IMR-90 (cell line): Measurements from ENCODE around the gene RELL1. TPM values are rescaled to one million over a fixed set of nuclear protein-coding genes. Genes with fewer than 3 reads are reported as not detected.

Source experiments
- ATAC-seq: fragments of 200-7000 bp; cut with Tn5 transposase; 2 replicates; pipeline ENCODE4 v1.9.1; 2020; ENCODE audit warnings: low read depth, mild to moderate bottlenecking, moderate library complexity
- BruUV-seq: library from RNA; stranded (reverse); fragments of 400-500 nt; replicated peaks from 2 replicates; lab custom pipeline; 2021; lab: Mats Ljungman, UMichigan
- CTCF ChIA-PET: fragments of 300-600 bp; formaldehyde crosslinking; extraction: SDS; loops from one replicate; lab custom pipeline; 2021; ENCODE audit warnings: antibody characterized with exemption; lab: Yijun Ruan, JAX
- POLR2A ChIA-PET: fragments of 300-600 bp; sonication (Branson Sonifier 250); formaldehyde crosslinking; loops from one replicate; lab custom pipeline; 2022; ENCODE audit warnings: antibody characterized with exemption; ENCODE audit not compliant: unreplicated experiment; lab: Charles Lee
- DNase-seq: peaks from one replicate; pipeline ENCODE4 v3.0.0; 2013
- H2AFZ ChIP-seq: replicated peaks from 2 replicates; pipeline ENCODE3; 2013; ENCODE audit warnings: low read length, mild to moderate bottlenecking; ENCODE audit not compliant: poor library complexity
- H2AK5ac ChIP-seq: 2 replicates; pipeline ENCODE4 v1.6.1; 2013; ENCODE audit warnings: low read depth, low read length, inconsistent platforms
- H2AK9ac ChIP-seq: replicated peaks from 2 replicates; pipeline ENCODE3; 2013; ENCODE audit warnings: mild to moderate bottlenecking, low read depth, low read length, moderate library complexity; ENCODE audit not compliant: poor library complexity
- H2BK120ac ChIP-seq: 2 replicates; pipeline ENCODE4 v1.6.1; 2013; ENCODE audit warnings: low read depth, low read length, inconsistent platforms
- H2BK15ac ChIP-seq: 3 replicates; pipeline ENCODE4 v1.6.1; 2013; ENCODE audit warnings: low read depth, low read length, inconsistent platforms
- H2BK20ac ChIP-seq: 2 replicates; pipeline ENCODE4 v1.6.1; 2013; ENCODE audit warnings: low read depth, mild to moderate bottlenecking, inconsistent platforms, low read length, moderate library complexity
- H2BK5ac ChIP-seq: 2 replicates; pipeline ENCODE4 v1.6.1; 2013; ENCODE audit warnings: mild to moderate bottlenecking, low read depth, low read length, inconsistent platforms; ENCODE audit not compliant: poor library complexity, severe bottlenecking
- H3K14ac ChIP-seq: replicated peaks from 2 replicates; pipeline ENCODE4 v1.6.1; 2013; ENCODE audit warnings: low read depth, low read length, inconsistent platforms
- H3K18ac ChIP-seq: 2 replicates; pipeline ENCODE4 v1.6.1; 2013; ENCODE audit warnings: low read depth, low read length, control low read depth
- H3K23ac ChIP-seq: 2 replicates; pipeline ENCODE4 v1.6.1; 2013; ENCODE audit warnings: low read depth, low read length, inconsistent platforms
- H3K27ac ChIP-seq: 2 replicates; pipeline ENCODE4 v1.5.1; 2013; ENCODE audit warnings: mild to moderate bottlenecking, control low read depth, low read length; ENCODE audit not compliant: insufficient read depth
- H3K27me3 ChIP-seq: 2 replicates; pipeline ENCODE4 v1.6.1; 2013; ENCODE audit warnings: low read length; ENCODE audit not compliant: control insufficient read depth, insufficient read depth
- H3K36me3 ChIP-seq: 2 replicates; pipeline ENCODE4 v1.6.1; 2013; ENCODE audit warnings: low read length, mixed read lengths; ENCODE audit not compliant: control insufficient read depth, insufficient read depth
- H3K4ac ChIP-seq: 2 replicates; pipeline ENCODE4 v1.6.1; 2013; ENCODE audit warnings: low read depth, low read length, inconsistent platforms
- H3K4me1 ChIP-seq: 2 replicates; pipeline ENCODE4 v1.6.1; 2013; ENCODE audit warnings: low read length, mixed read lengths; ENCODE audit not compliant: control insufficient read depth, insufficient read depth
- H3K4me2 ChIP-seq: 2 replicates; pipeline ENCODE4 v1.6.1; 2013; ENCODE audit warnings: low read depth, mild to moderate bottlenecking, control low read depth, low read length, moderate library complexity
- H3K4me3 ChIP-seq: 2 replicates; pipeline ENCODE4 v1.5.1; 2013; ENCODE audit warnings: low read depth, mild to moderate bottlenecking, control low read depth, low read length, moderate library complexity; ENCODE audit not compliant: insufficient read depth
- H3K56ac ChIP-seq: 2 replicates; pipeline ENCODE4 v1.6.1; 2013; ENCODE audit warnings: low read length, inconsistent platforms; ENCODE audit not compliant: insufficient read depth; ENCODE audit errors: extremely low read depth
- H3K79me1 ChIP-seq, 2 experiments: 2 replicates each; pipeline ENCODE4 v1.6.1; 2013; ENCODE audit warnings: low read length in 2 of 2, inconsistent platforms in 1 of 2, low read depth in 1 of 2
- H3K9ac ChIP-seq: 2 replicates; pipeline ENCODE4 v1.6.1; 2013; ENCODE audit warnings: low read depth, low read length, control low read depth
- H3K9me1 ChIP-seq: 2 replicates; pipeline ENCODE4 v1.6.1; 2013; ENCODE audit warnings: low read length, inconsistent platforms; ENCODE audit not compliant: insufficient read depth
- H3K9me3 ChIP-seq: 2 replicates; pipeline ENCODE4 v1.6.1; 2013; ENCODE audit warnings: low read length; ENCODE audit not compliant: control insufficient read depth, insufficient read depth
- H4K20me1 ChIP-seq: 2 replicates; pipeline ENCODE4 v1.6.1; 2013; ENCODE audit warnings: low read length, inconsistent platforms; ENCODE audit not compliant: insufficient read depth
- H4K5ac ChIP-seq: 2 replicates; pipeline ENCODE4 v1.6.1; 2013; ENCODE audit warnings: mild to moderate bottlenecking, low read depth, low read length, control low read depth
- H4K8ac ChIP-seq, 2 experiments: 2 replicates each; pipeline ENCODE4 v1.6.1; 2013; ENCODE audit warnings: low read depth in 2 of 2, low read length in 2 of 2, control low read depth in 1 of 2, inconsistent platforms in 1 of 2
- H4K91ac ChIP-seq: 2 replicates; pipeline ENCODE4 v1.6.1; 2013; ENCODE audit warnings: low read depth, low read length, inconsistent platforms; ENCODE audit not compliant: insufficient read depth
- BHLHE40 ChIP-seq: fragments of 150-350 bp; IDR thresholded peaks from 2 replicates; pipeline ENCODE4 v1.6.1; 2016; ENCODE audit warnings: mild to moderate bottlenecking, low read depth, low read length
- CHD1 ChIP-seq: IDR thresholded peaks from 2 replicates; pipeline ENCODE4 v1.6.1; 2012; ENCODE audit warnings: low read depth, low read length, improper control_type of control experiment
- FOS ChIP-seq: fragments of 150-350 bp; IDR thresholded peaks from 2 replicates; pipeline ENCODE4 v1.6.1; 2016; ENCODE audit warnings: low read depth, low read length
- MAFK ChIP-seq: IDR thresholded peaks from 2 replicates; pipeline ENCODE4 v1.6.1; 2012; ENCODE audit warnings: low read depth, low read length, improper control_type of control experiment
- MAZ ChIP-seq: IDR thresholded peaks from 2 replicates; pipeline ENCODE4 v1.6.1; 2012; ENCODE audit warnings: low read depth, mild to moderate bottlenecking, low read length, improper control_type of control experiment, moderate library complexity, borderline replicate concordance
- NFE2L2 ChIP-seq: fragments of 150-350 bp; IDR thresholded peaks from 2 replicates; pipeline ENCODE4 v1.6.1; 2016; ENCODE audit warnings: low read depth, mild to moderate bottlenecking, low read length
- POLR2A ChIP-seq: IDR thresholded peaks from 2 replicates; pipeline ENCODE4 v1.6.1; 2012; ENCODE audit warnings: mild to moderate bottlenecking, low read depth, low read length
- RAD21 ChIP-seq: IDR thresholded peaks from 2 replicates; pipeline ENCODE4 v1.6.1; 2012; ENCODE audit warnings: low read length, improper control_type of control experiment
- RCOR1 ChIP-seq: IDR thresholded peaks from 2 replicates; pipeline ENCODE4 v1.6.1; 2012; ENCODE audit warnings: mild to moderate bottlenecking, low read length, improper control_type of control experiment; ENCODE audit not compliant: insufficient replicate concordance
- RFX5 ChIP-seq: IDR thresholded peaks from 2 replicates; pipeline ENCODE4 v1.8.0; 2012; ENCODE audit warnings: low read depth, mild to moderate bottlenecking, low read length, moderate library complexity
- SMC3 ChIP-seq: fragments of 150-350 bp; IDR thresholded peaks from 2 replicates; pipeline ENCODE4 v1.6.1; 2016; ENCODE audit warnings: low read depth, mild to moderate bottlenecking, antibody characterized with exemption, low read length, moderate library complexity
- dilution Hi-C: fragments of 300-500 bp; cut with HindIII; formaldehyde crosslinking; loops from one replicate; pipeline ENCODE4 v1.14.3; 2018; ENCODE audit warnings: low sequenced_read_pairs; ENCODE audit not compliant: unreplicated experiment
- in situ Hi-C: fragments of 300-500 bp; cut with MboI; formaldehyde crosslinking; loops from 3 replicates; pipeline ENCODE4 v1.14.3; 2019; ENCODE audit warnings: low sequenced_read_pairs, inconsistent platforms, mixed read lengths
- intact Hi-C: fragments of 100-400 bp; cut with micrococcal nuclease; formaldehyde crosslinking; loops from 2 replicates; pipeline ENCODE4 v1.10.0; 2022
- polyA plus RNA-seq, 3 experiments: library from polyadenylated mRNA; depleted of rRNA; stranded (reverse); fragments of >200 nt; gene quantifications; 2 replicates each; pipeline ENCODE4 v1.2.3, GENCODE V29; 2012; ENCODE audit warnings: low replicate concordance in 1 of 3
- total RNA-seq: library from RNA; depleted of rRNA; stranded (reverse); fragments of >200 nt; gene quantifications from 2 replicates; pipeline ENCODE4 v1.2.3, GENCODE V29; 2012
- TF ChIP-seq, protein P1 (sequence below): fragments of 150-350 bp; IDR thresholded peaks from 2 replicates; pipeline ENCODE4 v1.6.1; 2016; ENCODE audit warnings: low read depth, mild to moderate bottlenecking, low read length, moderate library complexity, borderline replicate concordance
- TF ChIP-seq, protein P2 (sequence below): fragments of 150-350 bp; IDR thresholded peaks from 2 replicates; pipeline ENCODE4 v1.6.1; 2017; ENCODE audit warnings: mild to moderate bottlenecking, antibody characterized with exemption, low read length, low read depth

The RELL1 gene
- total and polyA plus RNA-seq, 2 of the 4 experiments (the other 2 are of a cell fraction): 6.8 to 39.6 TPM

DNA sequence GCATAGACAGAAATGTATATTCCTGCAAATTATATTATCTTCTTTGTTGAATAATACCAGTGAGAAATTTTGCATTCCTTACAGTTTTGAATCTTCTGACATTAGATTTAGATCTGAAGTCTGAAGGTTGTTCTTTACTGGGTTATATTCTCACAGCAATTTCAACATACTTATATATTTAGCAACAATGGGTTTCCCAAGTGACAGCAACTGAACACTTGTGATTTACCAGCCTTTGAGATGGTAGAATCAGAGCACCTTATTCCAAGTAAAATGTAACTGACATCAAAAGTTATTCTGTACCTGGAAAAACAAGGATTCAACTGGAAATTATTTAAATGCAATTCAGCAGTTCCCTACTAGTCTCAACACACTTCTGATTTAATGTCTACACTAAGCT lies 66.0 kb downstream of the RELL1 start:
- H4K5ac ChIP-seq: no peak overlapping the region
- no peak overlapping the region for H3K23ac ChIP-seq
- dilution Hi-C loops (no loop called here), intact Hi-C loops (no loop called here), in situ Hi-C loops (no loop called here)
- no peak overlapping the region for H4K8ac ChIP-seq
- H2AK5ac ChIP-seq: no peak overlapping the region
- no peak overlapping the region for H2BK15ac ChIP-seq
- no peak overlapping the region for H4K91ac ChIP-seq
- H3K9ac ChIP-seq: no peak overlapping the region
- no peak overlapping the region for H3K27ac ChIP-seq
- POLR2A ChIA-PET: no interaction called here
- H3K14ac ChIP-seq: no peak overlapping the region
- no peak overlapping the region for H3K4me3 ChIP-seq
- H3K4ac ChIP-seq: no peak overlapping the region
- peaks cover 0 to 3% of the 10 kb centered on the region in 2 experiments; a peak in 2 of 4 replicates for H3K79me1 ChIP-seq
- H2AK9ac ChIP-seq: no peak overlapping the region
- no peak for ATAC-seq
- H3K56ac ChIP-seq: no peak overlapping the region
- no peak overlapping the region for H3K4me2 ChIP-seq
- DNase-seq: no peak
- H2BK120ac ChIP-seq: no peak overlapping the region
- no peaks in the 10 kb centered on the region; the same call in 1 of the 2 replicates for H3K9me1 ChIP-seq
- H2BK5ac ChIP-seq: no peak overlapping the region
- no peaks in the 10 kb centered on the region for H3K9me3 ChIP-seq
- BruUV-seq: no TSS peak
- CTCF ChIA-PET: no interaction called here
- TF ChIP-seq SMC3: no peak
- TF ChIP-seq, protein P1, sequence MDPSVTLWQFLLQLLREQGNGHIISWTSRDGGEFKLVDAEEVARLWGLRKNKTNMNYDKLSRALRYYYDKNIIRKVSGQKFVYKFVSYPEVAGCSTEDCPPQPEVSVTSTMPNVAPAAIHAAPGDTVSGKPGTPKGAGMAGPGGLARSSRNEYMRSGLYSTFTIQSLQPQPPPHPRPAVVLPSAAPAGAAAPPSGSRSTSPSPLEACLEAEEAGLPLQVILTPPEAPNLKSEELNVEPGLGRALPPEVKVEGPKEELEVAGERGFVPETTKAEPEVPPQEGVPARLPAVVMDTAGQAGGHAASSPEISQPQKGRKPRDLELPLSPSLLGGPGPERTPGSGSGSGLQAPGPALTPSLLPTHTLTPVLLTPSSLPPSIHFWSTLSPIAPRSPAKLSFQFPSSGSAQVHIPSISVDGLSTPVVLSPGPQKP: no peak
- TF ChIP-seq POLR2A: no peak
- no peak for TF ChIP-seq CHD1
- no peak for TF ChIP-seq MAFK
- no peak for TF ChIP-seq FOS
- TF ChIP-seq MAZ: no peak
- no peak for TF ChIP-seq RCOR1
- no peak for TF ChIP-seq NFE2L2
- TF ChIP-seq, protein P2, sequence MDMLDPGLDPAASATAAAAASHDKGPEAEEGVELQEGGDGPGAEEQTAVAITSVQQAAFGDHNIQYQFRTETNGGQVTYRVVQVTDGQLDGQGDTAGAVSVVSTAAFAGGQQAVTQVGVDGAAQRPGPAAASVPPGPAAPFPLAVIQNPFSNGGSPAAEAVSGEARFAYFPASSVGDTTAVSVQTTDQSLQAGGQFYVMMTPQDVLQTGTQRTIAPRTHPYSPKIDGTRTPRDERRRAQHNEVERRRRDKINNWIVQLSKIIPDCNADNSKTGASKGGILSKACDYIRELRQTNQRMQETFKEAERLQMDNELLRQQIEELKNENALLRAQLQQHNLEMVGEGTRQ: no peak
- TF ChIP-seq BHLHE40: no peak
- TF ChIP-seq RFX5: no peak
- no peak for TF ChIP-seq RAD21
- H4K20me1 ChIP-seq: no peaks in the 10 kb centered on the region
- peaks cover 3% of the 10 kb centered on the region; the same call in 1 of the 2 replicates for H3K36me3 ChIP-seq
- H3K18ac ChIP-seq: no peak overlapping the region
- no peaks in the 10 kb centered on the region for H3K4me1 ChIP-seq
- no peaks in the 10 kb centered on the region for H3K27me3 ChIP-seq
- H2AFZ ChIP-seq: no peak overlapping the region
- H2BK20ac ChIP-seq: no peak overlapping the region
